HL-60 (cell line): ENCODE data around the gene DNAI7.

Experiments used
- DNase-seq, 2 experiments: peaks; one replicate each; pipeline ENCODE4 v3.0.0-alpha.2; 2010 to 2020; ENCODE audit warnings: low read depth in 1 of 2, low spot score in 1 of 2
- H3K27ac ChIP-seq: fragments of 250-450 bp; sonication (Bioruptor Pico); replicated peaks from 2 replicates; pipeline ENCODE4 v1.5.1; 2020; ENCODE audit warnings: mild to moderate bottlenecking, moderate library complexity
- H3K27me3 ChIP-seq: fragments of 250-450 bp; sonication (Bioruptor Pico); 2 replicates; pipeline ENCODE4 v1.5.1; 2021; ENCODE audit warnings: mild to moderate bottlenecking, moderate library complexity; ENCODE audit not compliant: insufficient read depth, poor library complexity, severe bottlenecking
- H3K4me3 ChIP-seq: replicated peaks from 2 replicates; pipeline ENCODE4 v1.5.1; 2011; ENCODE audit warnings: mild to moderate bottlenecking, control low read depth, low read length; ENCODE audit not compliant: insufficient read depth
- GABPA ChIP-seq: IDR thresholded peaks from 2 replicates; pipeline ENCODE4 v1.6.1; 2012; ENCODE audit warnings: low read depth
- POLR2AphosphoS5 ChIP-seq: IDR thresholded peaks from 2 replicates; pipeline ENCODE4 v1.6.1; 2012; ENCODE audit warnings: low read depth
- REST ChIP-seq: IDR thresholded peaks from 2 replicates; pipeline ENCODE4 v1.6.1; 2012; ENCODE audit warnings: low read depth; ENCODE audit not compliant: insufficient replicate concordance
- SPI1 ChIP-seq: IDR thresholded peaks from 2 replicates; pipeline ENCODE4 v1.6.1; 2012; ENCODE audit warnings: low read depth, mild to moderate bottlenecking, borderline replicate concordance
- TF ChIP-seq, protein P1 (sequence below): IDR thresholded peaks from one replicate; pipeline ENCODE4 v1.5.1; 2011; ENCODE audit warnings: low read length, control low read depth, inconsistent platforms; ENCODE audit not compliant: insufficient read depth

The DNAI7 gene

DNA sequence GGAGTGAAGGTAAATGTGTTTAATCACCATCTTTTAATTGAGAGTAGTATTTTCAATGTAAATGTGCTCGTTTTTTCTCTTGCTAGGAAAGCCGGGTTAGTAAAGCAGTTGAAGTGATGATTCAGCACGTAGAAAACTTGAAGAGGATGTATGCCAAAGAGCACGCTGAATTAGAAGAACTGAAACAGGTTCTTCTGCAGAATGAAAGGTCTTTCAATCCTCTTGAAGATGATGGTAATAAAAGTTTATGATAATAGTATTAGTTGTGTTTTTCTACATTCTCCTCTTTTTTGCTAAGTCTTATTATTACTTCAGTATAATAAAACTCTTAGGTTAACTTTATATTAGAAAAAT, 93.9 kb downstream of the DNAI7 start:
- no peak for TF ChIP-seq GABPA
- TF ChIP-seq SPI1 = no peak
- TF ChIP-seq, protein P1, sequence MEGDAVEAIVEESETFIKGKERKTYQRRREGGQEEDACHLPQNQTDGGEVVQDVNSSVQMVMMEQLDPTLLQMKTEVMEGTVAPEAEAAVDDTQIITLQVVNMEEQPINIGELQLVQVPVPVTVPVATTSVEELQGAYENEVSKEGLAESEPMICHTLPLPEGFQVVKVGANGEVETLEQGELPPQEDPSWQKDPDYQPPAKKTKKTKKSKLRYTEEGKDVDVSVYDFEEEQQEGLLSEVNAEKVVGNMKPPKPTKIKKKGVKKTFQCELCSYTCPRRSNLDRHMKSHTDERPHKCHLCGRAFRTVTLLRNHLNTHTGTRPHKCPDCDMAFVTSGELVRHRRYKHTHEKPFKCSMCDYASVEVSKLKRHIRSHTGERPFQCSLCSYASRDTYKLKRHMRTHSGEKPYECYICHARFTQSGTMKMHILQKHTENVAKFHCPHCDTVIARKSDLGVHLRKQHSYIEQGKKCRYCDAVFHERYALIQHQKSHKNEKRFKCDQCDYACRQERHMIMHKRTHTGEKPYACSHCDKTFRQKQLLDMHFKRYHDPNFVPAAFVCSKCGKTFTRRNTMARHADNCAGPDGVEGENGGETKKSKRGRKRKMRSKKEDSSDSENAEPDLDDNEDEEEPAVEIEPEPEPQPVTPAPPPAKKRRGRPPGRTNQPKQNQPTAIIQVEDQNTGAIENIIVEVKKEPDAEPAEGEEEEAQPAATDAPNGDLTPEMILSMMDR = no peak
- TF ChIP-seq REST = no peak
- TF ChIP-seq POLR2AphosphoS5 = no peak

DNA sequence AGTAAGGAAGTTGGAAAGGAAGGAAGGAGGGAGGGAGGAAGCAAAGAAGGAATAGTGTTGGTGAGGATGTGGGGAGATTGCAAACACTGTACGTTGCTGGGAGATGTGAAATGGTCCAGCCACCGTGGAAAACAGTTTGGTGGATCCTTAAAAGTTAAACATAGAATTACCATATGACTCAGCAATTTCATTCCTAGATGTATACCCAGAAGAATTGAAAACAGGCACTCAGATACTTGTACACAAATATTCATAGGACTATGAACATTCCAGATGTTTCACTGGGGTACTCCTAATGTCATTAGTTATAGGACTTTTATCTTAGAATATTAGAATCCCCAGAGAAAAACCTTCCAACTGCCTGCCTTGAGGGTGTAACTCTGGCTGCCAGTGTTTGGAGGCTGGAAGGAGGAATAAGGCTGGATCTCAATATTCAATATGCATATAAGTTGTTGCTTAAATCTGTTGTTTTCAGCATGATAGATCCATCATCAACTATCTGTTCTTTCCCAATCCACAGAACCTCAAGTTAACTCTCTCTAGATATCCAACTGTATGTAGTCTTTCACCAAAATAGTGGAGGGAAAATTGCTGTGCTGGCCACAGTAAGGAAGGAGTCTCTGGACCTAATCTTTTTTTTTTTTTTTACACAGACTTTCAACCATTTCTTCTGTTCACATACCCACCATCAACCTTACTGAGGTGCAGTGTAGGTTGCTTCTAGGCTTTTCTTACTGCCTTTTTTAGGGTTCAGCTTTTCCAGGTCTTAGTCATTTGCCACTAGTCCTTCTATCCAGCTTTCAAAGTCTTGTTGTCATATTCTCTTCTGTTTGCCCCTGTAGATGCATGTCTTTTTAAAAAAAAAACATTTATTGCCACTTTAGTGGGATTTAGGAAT, 94.5 kb downstream of the DNAI7 start:
- H3K27me3 ChIP-seq = no peaks in the 10 kb centered on the region
- no peak overlapping the region for H3K27ac ChIP-seq
- TF ChIP-seq GABPA = no peak
- TF ChIP-seq REST = no peak
- no peak for TF ChIP-seq SPI1
- TF ChIP-seq POLR2AphosphoS5 = no peak
- TF ChIP-seq, protein P1 = no peak
- no peak for DNase-seq
- H3K4me3 ChIP-seq = no peak overlapping the region

More for the DNA sequence above, 93.9 kb downstream of the DNAI7 start:
- Histone ChIP-seq H3K4me3 (no peak overlapping the region), H3K27ac (no peak overlapping the region), H3K27me3 (no peaks in the 10 kb centered on the region)
- no peak for DNase-seq

- Histone ChIP-seq H3K4me3 (no peak overlapping the region), H3K27ac (no peak overlapping the region), H3K27me3 (no peaks in the 10 kb centered on the region)
- DNase-seq = no peak
- TF ChIP-seq POLR2AphosphoS5 (no peak), SPI1 (no peak), GABPA (no peak), REST (no peak)
- TF ChIP-seq, protein P1 = no peak
These were observed 96.0 kb downstream of the DNAI7 start for GRCh38 chr12:25099010-25099409.
